HG03469 (cell line): Measurements from ENCODE around the gene GNRH2.
"Not testable (repeated sequence)": the region's sequence is repeated elsewhere in the genome, so short reads cannot be mapped to it uniquely, and the experiment has no call there.

Experiments used
- ATAC-seq: cut with Tn5 transposase; IDR thresholded peaks from one replicate; pipeline ENCODE4 v1.9.1; 2021; ENCODE audit warnings: mild to moderate bottlenecking, moderate library complexity, moderate number of reproducible peaks; ENCODE audit not compliant: unreplicated experiment

Gene GNRH2, protein sequence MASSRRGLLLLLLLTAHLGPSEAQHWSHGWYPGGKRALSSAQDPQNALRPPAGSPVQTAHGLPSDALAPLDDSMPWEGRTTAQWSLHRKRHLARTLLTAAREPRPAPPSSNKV

GRCh38 chr20:3043322-3043721, at the start of gene GNRH2:
GNRH2 (plus strand) TSS chr20:3043622; CDS start chr20:3044415, 793 bp downstream.
- no peak for ATAC-seq

GRCh38 chr20:2995796-2996195, 47.6 kb upstream of the GNRH2 start:
- no peak for ATAC-seq

- ATAC-seq, result no peak
Measured at GRCh38 chr20:2998728-2999127, 44.7 kb upstream of the GNRH2 start.

GRCh38 chr20:3000852-3001523, 42.4 kb upstream of the GNRH2 start:
- ATAC-seq, result no peak

- ATAC-seq, result no peak
Measured at GRCh38 chr20:3003416-3003815, 40.0 kb upstream of the GNRH2 start.

GRCh38 chr20:3010985-3011723, 32.3 kb upstream of the GNRH2 start:
- no peak for ATAC-seq

DNA sequence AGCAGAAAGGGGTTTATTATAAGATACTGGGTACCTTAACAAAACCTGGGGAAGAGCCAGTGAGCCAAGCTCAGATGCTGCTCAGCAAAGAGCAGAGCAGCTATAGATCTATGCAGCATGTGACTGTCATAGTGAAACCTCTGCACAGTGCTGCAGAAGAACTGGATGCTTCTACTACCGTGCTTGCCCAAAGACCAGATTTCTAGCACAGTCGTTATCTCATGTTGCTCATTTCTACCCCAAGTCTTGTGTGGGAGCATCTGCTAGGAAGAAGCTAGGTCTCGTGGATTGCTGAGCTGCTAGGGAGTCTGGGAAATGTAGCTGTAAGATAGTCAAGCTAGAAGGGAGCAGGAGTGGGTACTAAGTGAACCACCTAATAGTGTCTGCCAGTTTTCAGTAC, 31.7 kb upstream of the GNRH2 start:
- ATAC-seq, result no peak

DNA sequence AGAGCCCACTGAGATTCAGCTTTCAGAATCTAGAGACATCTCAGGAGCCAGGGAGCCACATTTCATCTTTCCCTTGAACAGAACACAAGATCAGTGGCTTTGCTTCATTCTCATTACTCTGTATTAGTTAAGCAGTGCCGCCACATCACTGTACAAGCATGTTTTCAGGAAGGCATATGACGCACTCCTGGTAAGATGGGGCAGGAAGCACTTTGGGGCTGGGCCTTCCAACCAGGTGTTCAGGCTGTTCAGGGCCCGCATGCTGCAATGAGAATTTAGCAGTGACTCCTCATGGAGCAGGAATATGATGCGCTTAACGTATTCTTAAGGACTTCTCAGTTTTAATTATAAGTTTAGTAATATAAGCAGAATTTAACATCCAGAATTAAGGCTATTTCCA, 29.7 kb upstream of the GNRH2 start:
- no peak for ATAC-seq

- ATAC-seq, result no peak
Measured at GRCh38 chr20:3014179-3014578, 29.2 kb upstream of the GNRH2 start.

DNA sequence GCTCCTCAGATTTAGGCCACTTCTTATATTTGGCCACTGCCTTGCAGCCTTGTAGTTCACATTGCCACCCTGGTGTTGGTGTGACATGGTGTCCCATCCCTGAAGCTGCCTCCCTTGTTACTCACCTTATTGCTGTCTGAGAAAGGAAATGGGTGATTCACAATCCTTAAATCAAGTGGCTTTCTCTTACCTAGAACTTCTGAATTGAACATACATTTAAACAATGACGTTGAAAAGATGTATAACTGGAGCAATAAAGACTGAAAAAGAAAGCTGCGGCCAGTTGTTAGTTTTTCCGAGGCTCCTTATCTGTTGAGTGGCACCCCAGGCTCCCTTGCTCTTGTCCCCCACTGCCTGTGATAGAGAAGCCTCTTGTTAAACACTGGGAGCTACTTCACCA, 28.8 kb upstream of the GNRH2 start:
- no peak for ATAC-seq

- not testable (repeated sequence) for ATAC-seq
Measured at GRCh38 chr20:3015302-3015701, 28.1 kb upstream of the GNRH2 start.

- ATAC-seq, result no peak
Measured at GRCh38 chr20:3021327-3021726, 22.1 kb upstream of the GNRH2 start.

- no peak for ATAC-seq
Measured at GRCh38 chr20:3021777-3022176, 21.6 kb upstream of the GNRH2 start.

DNA sequence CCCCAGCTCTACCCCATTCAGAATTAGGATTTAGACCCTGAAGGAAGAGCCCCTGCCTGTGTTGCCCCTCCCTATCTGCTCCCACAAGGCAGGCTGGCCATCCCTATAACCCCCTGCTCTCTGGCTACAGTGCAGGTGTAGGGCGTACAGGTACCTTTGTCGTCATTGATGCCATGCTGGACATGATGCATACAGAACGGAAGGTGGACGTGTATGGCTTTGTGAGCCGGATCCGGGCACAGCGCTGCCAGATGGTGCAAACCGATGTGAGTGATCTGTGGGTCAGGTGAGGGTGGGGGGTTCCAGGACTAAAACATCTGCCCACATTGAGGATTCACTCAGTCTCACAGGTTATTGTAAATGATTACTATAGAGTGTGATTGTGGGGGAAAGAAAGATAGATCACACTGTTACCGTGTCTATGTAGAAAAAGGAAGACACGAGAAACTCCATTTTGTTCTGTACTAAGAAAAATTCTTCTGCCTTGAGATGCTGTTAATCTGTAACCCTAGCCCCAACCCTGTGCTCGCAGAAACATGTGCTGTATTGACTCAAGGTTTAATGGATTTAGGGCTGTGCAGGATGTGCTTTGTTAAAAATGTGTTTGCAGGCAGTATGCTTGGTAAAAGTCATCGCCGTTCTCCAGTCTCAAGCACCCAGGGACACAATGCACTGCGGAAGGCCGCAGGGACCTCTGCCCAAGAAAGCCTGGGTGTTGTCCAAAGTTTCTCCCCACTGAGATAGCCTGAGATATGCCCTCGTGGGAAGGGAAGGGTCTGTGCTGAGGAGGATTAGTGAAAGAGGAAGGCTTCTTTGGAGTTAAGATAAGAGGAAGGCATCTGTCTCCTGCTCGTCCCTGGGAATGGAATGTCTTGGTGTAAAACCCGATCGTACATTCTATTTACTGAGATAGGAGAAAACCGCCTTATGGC, 20.6 kb upstream of the GNRH2 start:
- not testable (repeated sequence) for ATAC-seq

DNA sequence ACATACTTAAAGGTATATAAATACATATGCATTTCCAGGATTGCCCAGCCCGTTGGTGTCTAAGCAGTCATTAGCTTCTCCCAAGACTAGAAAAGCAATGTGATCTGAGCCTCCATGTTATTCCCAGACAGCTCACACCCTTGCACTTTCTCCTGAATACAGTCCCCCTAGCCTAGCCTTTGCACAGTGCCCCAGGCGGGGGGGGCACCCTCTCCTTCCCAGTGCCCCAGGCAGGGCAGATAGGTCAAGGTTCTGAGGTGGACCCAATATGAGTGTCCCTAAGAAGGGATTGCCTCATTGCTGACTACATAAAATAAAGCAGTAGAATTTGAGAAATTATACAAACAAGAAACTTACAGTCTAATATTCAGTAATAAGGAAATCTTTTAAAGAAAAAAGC, 15.4 kb upstream of the GNRH2 start:
- ATAC-seq, result no peak

GRCh38 chr20:3031524-3032147, 11.8 kb upstream of the GNRH2 start:
- ATAC-seq, result no peak

DNA sequence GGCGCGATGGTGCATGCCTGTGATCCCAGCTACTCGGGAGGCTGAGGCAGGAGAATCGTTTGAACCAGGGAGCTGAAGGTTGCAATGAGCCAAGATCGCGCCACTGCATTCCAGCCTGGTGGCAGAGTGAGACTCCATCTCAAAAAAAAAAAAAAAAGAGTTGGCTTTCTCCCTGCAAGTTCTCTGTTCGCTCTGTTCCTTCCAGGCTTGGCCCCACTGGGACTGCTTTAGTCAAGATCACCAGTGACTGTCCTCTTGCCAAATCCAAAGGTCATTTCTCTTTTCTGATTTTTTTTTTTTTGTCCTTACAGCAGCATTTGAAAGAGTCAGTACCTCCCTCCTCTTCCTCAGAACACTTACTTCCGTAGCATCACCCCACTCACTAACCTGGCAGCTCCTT, 10.8 kb upstream of the GNRH2 start:
- no peak for ATAC-seq

DNA sequence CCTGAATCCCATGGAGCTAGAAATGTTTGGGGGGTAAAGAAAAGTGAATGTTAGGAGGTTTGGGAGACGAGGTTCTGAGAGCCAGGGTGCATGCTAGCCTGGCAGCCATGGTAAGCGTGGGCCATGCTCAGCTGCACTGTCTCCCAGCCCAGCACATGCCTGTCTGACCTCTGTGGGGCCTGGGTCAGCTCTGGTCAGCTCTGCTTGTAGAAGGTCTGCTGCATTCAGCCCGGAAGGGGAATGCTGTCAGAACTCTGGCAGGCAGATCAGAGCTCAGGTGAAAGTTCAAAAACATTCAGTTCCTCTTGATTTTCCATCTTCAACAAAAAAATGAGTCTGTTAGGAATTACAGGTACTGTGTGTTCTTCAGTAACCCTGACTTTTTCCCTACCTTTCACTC, 5.8 kb upstream of the GNRH2 start:
- no peak for ATAC-seq

DNA sequence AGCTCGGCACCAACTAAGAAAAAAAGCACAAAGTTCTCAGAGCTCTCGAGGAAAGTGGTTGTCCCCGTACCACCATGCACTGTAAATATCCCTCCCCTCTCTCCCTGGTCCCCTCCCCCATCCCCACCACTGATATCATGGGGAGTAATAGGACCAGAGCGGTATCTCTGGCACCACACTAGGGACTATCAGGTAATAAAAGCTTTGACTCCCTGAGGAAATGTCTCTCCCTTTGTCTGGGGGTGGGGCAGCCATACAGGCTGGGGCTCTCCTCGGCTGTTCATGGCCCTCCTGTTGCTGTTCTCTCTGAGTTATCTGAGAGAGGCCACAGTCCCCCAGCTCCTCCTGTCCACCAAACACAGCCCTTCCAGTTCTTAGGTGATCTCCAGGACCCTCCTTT, 5.0 kb upstream of the GNRH2 start:
- ATAC-seq, result no peak

- ATAC-seq, result no peak
Measured at GRCh38 chr20:3039426-3039825, 4.0 kb upstream of the GNRH2 start.

- no peak for ATAC-seq
Measured at GRCh38 chr20:3040086-3040485, 3.3 kb upstream of the GNRH2 start.
